Forelimb muscle (tissue), 1 donor: Measurements from ENCODE around the gene SLC35B4. TPM values are rescaled to one million over a fixed set of nuclear protein-coding genes. Genes with fewer than 3 reads are reported as not detected.

Source experiments
- DNase-seq: peaks from one replicate; pipeline ENCODE4 v3.0.0-alpha.2; 2013; ENCODE audit warnings: low read depth
- polyA plus RNA-seq: library from polyadenylated mRNA; unstranded; fragments of 120-200 nt; gene quantifications from one replicate; pipeline ENCODE4 v1.2.1, GENCODE V29; 2013; ENCODE audit not compliant: insufficient read length

Gene SLC35B4
- polyA plus RNA-seq, 1 donor: 9.1 TPM

DNA sequence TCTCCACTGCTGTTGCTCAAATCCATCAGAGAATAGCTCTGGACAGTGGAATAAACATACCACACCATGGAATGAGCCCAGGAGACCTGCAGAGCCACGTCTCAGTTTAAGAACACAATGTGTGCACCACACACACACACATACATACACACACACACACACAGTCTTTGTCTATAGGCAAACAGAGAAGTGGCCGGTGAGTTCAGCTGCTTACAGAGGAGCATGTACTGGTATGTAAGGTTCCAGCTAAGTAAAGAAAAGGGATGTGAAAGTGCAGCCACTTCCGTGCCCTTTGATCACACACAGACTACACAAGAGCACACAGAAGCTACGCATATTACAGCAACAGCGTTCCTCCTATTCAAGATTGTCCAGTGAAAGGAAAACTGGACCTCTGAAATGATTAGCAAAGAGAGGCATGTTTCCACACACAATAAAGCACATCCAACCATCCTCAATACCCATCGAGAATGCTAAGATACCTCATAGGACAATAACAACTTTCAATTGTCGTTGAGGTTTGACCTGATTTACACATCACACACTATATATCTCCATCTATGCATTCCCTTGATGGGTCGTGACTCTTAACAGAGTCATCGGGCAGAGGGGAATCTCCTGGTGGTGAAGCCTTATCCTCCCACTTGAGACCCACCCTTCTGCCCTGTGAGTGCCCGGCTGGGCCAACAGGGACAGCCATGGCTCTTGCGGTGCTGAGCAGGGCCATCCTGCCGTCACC lies 23.6 kb downstream of the SLC35B4 start:
- DNase-seq: no peak

DNA sequence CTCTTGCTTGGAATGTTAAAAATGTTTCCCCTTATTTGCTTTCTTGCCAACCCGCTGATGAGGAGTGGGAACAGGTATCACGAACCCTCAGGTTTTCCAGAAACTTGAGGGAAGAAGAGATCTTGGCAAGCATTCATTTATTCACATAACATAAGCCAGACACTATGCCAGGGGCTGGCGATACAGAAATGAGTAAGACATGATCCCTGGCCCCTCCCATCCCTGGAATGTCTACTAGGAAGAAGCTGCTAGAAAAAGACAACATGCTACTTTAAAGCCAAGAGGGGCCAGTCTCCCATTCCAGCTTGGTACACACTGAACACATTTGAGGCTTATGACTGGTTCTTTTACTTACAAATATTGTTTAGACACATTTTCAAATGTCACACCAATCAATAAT lies 26.4 kb downstream of the SLC35B4 start:
- no peak for DNase-seq

DNA sequence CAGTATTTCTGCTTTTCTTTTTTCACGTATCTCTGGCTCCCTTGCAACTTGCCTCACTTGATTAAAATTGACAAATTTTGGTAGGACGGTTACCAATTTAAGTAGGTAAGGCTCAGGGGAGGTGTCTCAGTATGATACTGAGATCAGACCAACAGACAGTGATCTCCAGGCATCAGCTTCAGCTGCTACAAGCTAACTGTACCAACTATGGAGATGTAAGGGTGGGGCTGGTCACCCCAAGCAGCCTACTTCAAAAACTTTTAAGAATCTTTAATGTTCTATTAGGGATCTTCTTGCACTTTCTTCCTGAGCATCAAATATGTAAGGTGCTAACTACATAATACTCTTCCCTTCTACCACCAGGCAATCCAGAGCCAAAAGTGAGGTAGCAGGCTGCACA lies 26.9 kb downstream of the SLC35B4 start:
- DNase-seq: no peak

DNA sequence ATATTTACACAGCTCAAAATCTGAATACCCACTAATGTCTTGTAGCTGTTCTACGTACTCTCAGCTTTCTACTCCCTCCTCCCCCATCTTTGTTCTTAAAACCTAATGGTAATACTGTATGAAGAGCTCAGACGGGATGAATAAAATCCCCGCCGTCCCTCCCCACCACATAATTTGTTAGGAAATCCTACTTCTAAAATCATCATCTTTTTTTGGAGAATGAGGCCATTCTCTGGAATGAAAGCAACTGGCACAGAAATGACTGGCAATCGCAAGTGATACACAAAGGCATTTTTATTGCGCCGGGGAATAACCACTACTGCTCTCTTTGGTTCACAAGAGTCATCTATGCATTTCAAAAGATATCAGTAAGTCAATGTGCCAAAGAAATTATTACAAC lies 27.3 kb downstream of the SLC35B4 start:
- DNase-seq: no peak

DNA sequence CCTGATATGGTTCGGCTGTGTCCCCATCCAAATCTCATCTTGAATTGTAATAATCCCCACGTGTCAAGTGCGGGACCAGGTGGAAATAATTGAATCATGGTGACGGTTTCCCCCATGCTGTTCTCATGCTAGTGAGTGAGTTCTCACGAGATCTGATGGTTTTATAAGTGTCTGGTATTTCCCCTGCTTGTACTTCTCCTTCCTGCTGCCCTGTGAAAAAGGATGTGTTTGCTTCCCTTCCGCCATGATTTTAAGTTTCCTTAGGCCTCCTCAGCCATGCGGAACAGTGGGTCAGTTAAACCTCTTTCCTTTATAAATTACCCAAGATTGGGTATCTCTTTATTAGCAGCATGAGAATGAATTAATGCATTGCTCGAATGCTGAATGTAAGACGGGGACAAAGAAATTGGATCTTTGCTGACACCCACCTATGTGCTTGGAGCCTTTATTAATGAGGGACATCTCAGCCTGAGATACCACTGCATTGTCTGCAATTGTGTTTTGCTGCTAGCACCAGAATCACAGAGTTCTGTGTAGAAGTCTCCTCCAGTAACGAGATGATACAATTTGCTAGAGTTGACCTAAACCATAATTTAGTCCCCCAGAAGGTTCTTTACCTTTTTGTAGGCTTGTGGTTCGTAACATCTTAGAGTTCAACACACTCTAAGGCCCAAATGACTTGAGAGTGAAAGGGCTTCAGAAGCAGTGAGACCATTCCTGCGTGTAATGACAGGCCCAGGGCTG lies 28.6 kb downstream of the SLC35B4 start:
- no peak for DNase-seq

DNA sequence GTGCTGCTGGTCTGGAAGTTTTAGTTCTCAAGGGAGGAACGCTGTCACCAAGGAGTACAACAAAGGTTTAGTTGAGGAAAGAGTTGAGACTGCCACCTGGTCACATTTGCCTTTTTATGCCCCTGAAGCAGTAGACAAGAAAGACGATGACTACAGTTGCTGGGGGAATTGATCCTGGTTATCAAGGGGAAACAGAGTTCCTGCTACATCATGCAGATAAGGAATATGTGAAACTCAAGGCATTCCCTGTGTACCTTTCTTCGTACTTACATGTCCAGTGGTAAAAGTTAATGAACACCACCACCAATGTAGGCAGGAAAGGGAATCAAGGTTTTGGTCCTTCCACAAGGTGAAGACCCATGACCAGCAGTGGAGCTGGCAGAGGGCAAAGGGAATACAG lies 31.8 kb downstream of the SLC35B4 start:
- DNase-seq: no peak

DNA sequence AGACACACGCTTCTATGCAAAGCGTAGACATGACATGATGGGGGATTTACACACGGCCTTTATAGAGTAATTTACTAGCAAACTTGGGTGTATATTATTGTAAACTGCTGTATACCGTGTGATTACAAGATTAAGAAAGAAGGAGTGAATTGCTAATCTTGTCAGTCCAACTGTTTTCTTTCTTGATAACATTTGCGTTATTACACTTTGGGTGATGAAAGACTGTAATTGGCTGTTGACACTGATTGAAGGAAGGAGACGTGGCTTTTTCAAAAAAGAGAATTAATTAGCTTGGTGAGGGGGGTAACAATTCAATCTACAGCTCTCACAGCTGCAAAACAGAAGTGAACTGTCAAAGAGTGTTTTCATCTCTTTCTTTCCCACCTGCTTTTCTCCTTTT lies 32.7 kb downstream of the SLC35B4 start:
- no peak for DNase-seq

DNA sequence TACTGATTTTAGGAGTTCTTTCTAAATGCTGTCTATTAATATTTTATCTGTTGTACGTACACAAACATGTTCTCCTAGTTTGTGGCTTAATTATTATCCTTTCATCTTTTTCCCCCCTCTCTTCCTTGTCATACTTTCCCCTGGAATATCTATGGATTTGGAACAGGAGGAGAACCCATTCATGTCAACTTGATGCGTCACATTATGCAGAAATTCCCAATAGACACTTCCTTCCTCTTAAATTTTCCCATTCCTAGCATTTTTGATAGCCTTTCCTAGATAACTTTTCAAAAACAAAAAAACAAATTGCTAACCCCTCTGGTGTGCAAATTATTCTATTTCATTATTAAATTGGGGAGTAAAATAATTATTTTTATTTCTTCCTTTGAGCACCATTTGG lies 36.2 kb downstream of the SLC35B4 start:
- no peak for DNase-seq

DNA sequence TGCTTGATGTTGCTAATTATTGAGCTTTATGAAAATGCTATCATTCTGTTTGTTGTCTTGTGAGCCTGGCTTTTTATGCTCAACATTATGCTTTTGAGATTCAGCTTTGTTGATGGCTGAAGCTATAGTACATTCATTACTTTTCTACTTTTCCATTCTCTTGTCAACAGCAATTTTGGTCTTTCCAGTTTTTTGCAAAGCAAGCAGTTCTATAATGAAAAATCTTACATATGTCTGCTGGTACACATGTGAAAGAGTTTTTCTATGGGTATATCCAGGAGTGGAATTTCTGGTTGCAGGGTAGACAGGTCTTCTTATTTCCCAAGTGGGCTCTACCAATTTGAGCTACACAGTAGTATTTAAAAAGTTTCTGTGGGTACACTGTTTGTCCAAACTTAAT lies 36.8 kb downstream of the SLC35B4 start:
- no peak for DNase-seq

DNA sequence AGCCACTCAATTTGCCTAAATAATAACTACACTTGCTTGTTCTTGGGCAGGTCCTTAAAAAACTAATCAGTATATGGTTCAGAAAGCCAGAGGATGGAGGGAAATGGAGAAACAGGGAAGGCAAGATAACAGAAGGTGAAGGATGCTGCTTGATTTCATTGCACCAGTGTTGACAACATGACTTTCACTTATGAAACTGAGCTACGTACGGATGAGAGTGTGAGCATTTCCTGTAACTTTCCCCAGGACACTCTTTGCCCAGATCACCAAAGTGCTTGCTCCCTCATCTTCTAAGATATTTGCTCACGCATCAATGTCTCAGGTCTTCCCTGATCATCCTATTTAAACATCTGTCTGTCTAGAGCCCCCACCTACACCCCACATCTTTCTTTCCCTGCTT lies 37.4 kb downstream of the SLC35B4 start:
- DNase-seq: no peak

DNA sequence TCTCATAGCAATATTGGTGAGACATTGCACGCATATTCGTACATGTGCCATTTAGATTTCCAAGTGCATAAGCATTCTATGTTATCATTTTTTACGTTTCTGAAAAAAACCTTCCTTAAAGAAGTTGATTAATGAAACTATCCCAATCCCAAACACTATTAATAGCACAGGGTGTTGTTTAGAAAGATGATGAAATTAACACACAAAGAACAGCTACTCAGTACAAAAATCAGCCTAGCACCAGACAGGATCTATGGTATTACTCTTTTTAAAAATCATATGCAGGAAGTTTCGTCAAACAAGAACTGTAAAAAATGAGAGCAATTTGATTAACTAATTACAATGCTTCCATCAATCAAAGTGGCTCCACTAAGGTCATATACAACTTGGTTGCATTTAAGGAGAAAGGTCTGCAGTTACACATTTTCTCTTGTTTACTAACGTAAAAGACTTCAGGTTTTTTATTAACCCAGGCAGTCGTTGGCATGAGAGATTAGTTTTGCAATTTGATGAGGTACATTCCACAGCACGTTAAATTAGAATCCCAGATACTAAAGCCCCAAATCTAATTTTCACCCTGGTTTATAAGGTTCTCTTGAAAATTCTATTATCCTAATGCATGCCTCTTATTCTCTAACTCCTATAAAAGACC lies 38.1 kb downstream of the SLC35B4 start:
- no peak for DNase-seq

DNA sequence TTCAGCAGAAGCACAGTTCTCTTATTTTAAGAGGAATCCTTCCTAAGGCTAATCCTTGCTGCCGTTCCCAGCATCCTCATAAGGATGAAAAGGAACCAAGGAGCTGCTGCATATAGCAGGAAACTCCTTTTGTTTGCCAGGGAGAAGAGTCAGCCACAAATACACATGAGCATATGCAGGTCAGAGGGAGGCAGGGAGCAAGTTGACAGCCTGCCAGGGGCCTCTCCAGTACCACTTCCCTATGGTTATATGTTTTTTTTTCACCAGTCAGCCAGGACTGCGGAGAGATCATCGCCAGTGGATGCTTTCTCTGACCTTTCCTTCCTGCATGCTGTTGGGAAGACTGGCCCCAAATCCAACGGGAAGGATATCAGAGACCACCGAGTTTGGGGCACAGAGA lies 39.8 kb downstream of the SLC35B4 start:
- DNase-seq: no peak

DNA sequence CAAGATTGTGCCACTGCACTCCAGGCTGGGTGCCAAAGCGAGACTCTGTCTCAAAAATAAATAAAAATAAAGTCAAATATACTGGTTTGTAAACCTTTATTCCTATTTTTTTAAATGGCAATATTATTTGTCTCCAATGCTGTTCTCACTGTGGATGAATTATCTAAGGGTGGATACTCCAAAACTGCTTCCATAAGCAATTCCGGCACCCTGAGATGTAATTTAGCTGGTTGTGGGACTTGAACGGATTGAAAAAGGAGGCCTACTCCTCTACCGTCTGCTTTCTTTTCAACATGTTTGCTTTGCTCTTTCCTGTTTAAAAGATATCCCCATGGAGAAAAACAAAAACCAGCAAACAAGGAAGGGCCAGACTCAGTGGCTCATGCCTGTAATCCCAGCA lies 54.4 kb downstream of the SLC35B4 start:
- DNase-seq: no peak

DNA sequence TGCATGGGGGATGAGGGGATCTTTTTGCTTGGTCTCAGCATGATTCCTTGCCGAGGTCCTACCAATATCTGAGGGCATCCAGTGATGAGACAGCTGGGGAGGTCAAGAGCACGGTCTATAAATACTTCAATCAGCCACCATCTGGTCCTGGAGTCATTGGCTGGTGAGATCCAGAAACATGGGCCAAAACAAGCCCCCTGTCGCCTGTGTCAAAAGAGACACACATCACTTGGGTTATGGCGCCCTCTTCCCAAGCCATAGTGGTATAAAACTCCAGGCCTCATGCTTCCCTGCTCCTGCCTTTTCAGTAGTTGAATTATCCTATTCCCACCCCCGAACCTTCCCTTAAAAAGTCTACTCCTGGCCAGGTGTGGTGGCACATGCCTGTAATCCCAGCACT lies 60.9 kb downstream of the SLC35B4 start:
- no peak for DNase-seq

DNA sequence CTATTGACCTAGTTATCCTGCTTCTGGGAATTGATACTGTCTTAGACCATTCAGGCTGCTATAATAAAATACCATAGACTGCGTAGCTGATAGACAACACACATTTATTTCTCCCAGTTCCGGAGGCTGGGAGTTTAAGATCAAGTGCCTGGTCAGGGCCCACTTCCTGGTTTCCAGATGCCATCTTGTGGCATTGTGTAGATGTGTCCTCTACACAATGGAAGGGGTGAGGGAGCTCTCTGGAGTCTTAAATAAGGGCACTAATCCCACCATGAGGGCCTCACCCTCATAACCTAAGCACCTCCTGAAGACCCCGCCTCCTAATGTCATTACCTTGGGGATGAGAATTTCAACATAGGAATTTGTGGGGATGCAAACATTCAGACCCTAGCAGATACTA lies 62.4 kb downstream of the SLC35B4 start:
- no peak for DNase-seq

DNA sequence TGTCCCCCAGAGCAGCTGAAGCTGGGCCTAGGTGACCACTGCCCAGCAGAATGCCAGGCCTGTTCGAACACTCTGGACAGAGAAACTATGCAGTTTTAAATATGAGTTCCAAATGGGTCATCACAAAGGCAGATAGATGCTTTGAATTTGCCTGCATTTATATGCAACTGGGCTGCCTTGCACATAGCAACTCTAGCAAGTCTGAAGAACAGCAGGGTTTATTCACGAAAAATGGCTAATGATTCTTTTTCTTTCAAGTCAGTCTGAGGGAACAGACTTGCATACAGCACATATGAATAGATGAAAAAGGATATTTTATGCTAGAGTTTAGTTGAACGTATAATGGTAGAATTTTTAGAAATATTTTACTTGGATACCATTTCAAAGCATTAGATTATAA lies 68.5 kb downstream of the SLC35B4 start:
- no peak for DNase-seq

DNA sequence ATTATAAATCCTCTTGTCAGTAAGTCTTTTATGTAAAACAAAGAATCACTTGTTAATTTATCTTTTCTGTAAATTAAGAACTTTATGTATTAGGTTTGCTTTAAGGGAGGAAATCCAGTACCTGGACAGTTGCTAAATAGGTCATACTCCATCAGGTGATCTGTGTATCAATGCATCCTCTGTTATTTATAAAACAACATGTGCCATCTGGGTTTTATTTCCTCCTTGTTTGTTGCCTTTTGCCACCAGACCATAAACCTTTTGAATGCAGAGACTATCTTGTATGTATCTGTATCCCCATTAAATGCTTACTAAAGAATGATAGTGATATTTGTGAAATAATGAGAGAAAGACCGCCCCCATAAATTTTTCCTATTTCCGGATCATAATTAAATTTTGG lies 70.0 kb downstream of the SLC35B4 start:
- DNase-seq: no peak

DNA sequence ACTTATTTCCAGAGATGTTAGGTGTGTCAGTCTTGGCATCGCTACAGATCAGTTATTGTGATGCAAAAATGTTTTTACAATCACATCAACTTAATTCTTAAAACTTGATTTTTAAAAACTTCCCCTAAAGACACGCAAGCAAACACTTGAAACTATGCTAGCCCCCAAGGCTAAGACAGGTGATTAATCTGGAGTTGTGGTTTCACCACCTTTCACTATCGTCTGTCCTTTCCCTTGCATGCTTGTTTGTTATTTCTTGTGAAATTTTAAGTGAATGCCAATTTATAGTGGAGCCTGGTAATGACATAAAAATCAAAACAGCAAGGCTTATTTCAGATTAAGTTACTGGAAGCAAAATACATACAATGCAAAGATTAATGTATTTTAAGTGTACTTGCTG lies 70.4 kb downstream of the SLC35B4 start:
- DNase-seq: no peak

DNA sequence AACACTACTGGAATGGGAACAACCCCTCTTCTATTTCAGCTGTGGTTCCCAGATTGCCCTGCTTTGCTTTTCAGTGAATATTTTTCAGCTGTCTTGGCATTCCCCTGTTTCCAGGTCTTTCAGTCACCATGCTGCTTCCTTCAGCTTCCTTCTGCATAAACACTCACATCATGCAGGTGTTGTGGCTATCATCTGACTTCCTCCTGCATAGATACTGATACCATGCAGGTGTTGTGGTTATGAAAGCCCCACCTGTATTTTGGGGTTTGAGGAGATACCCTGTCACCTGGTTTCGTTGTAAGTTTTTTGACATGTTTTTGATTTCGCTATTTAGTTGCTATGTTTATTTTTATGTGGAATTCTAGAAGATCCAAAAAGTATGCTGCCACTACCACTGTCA lies 71.5 kb downstream of the SLC35B4 start:
- DNase-seq: no peak
